H9 (cell line): Measurements from ENCODE around the gene KANSL1. TPM values are rescaled to one million over a fixed set of nuclear protein-coding genes. Genes with fewer than 3 reads are reported as not detected.

Experiments used
- DNase-seq: peaks from one replicate; pipeline ENCODE4 v3.0.0-alpha.2; 2017
- H2AFZ ChIP-seq: one replicate; pipeline ENCODE4 v1.6.1; 2013; ENCODE audit warnings: mild to moderate bottlenecking, low read length, control low read depth, moderate library complexity
- H2AK5ac ChIP-seq: 2 replicates; pipeline ENCODE4 v1.6.1; 2013; ENCODE audit warnings: low read length, control low read depth, mixed read lengths; ENCODE audit not compliant: insufficient read length
- H2BK120ac ChIP-seq: one replicate; pipeline ENCODE4 v1.6.1; 2013; ENCODE audit warnings: low read depth, mild to moderate bottlenecking, low read length, control low read depth, inconsistent platforms; ENCODE audit not compliant: poor library complexity, severe bottlenecking
- H2BK12ac ChIP-seq: 2 replicates; pipeline ENCODE4 v1.6.1; 2013; ENCODE audit warnings: low read length, control low read depth, mixed read lengths, low read depth; ENCODE audit not compliant: insufficient read length
- H2BK15ac ChIP-seq: 2 replicates; pipeline ENCODE4 v1.6.1; 2013; ENCODE audit warnings: low read depth, low read length, control low read depth
- H2BK20ac ChIP-seq: one replicate; pipeline ENCODE4 v1.6.1; 2013; ENCODE audit warnings: low read depth, mild to moderate bottlenecking, low read length, control low read depth, inconsistent platforms; ENCODE audit not compliant: poor library complexity, severe bottlenecking
- H2BK5ac ChIP-seq: 2 replicates; pipeline ENCODE4 v1.6.1; 2013; ENCODE audit warnings: low read length, control low read depth, mixed read lengths; ENCODE audit not compliant: insufficient read length
- H3K14ac ChIP-seq: 2 replicates; pipeline ENCODE4 v1.6.1; 2013; ENCODE audit warnings: low read length, control low read depth; ENCODE audit not compliant: insufficient read depth
- H3K18ac ChIP-seq: 2 replicates; pipeline ENCODE4 v1.6.1; 2013; ENCODE audit warnings: low read depth, mild to moderate bottlenecking, mixed read lengths, low read length, control low read depth; ENCODE audit not compliant: insufficient read length
- H3K23ac ChIP-seq: 2 replicates; pipeline ENCODE4 v1.6.1; 2013; ENCODE audit warnings: low read length, control low read depth, mixed read lengths, low read depth; ENCODE audit not compliant: insufficient read length
- H3K23me2 ChIP-seq: 2 replicates; pipeline ENCODE4 v1.6.1; 2013; ENCODE audit warnings: low read depth, mild to moderate bottlenecking, mixed read lengths, low read length, control low read depth; ENCODE audit not compliant: insufficient read length, poor library complexity, severe bottlenecking
- H3K27ac ChIP-seq: 2 replicates; pipeline ENCODE4 v1.5.1; 2013; ENCODE audit warnings: low read length, control low read depth, mixed read lengths, low read depth; ENCODE audit not compliant: insufficient read length
- H3K27me3 ChIP-seq: 2 replicates; pipeline ENCODE4 v1.6.1; 2013; ENCODE audit warnings: low read length, control low read depth, inconsistent platforms; ENCODE audit not compliant: insufficient read depth
- H3K4ac ChIP-seq: 2 replicates; pipeline ENCODE4 v1.6.1; 2013; ENCODE audit warnings: low read depth, mild to moderate bottlenecking, control low read depth, inconsistent platforms, low read length, moderate library complexity
- H3K4me1 ChIP-seq: 2 replicates; pipeline ENCODE4 v1.6.1; 2013; ENCODE audit warnings: low read length, control low read depth, inconsistent platforms; ENCODE audit not compliant: insufficient read depth
- H3K4me2 ChIP-seq: 2 replicates; pipeline ENCODE4 v1.6.1; 2013; ENCODE audit warnings: low read length, control low read depth, mixed read lengths; ENCODE audit not compliant: insufficient read length, insufficient read depth
- H3K56ac ChIP-seq: 2 replicates; pipeline ENCODE4 v1.6.1; 2013; ENCODE audit warnings: low read depth, mild to moderate bottlenecking, mixed read lengths, low read length, control low read depth; ENCODE audit not compliant: insufficient read length
- H3K79me1 ChIP-seq: 2 replicates; pipeline ENCODE4 v1.6.1; 2013; ENCODE audit warnings: low read depth, mild to moderate bottlenecking, moderate library complexity, low read length, control low read depth, inconsistent platforms; ENCODE audit not compliant: insufficient read depth, poor library complexity, severe bottlenecking
- H3K79me2 ChIP-seq: 2 replicates; pipeline ENCODE4 v1.6.1; 2013; ENCODE audit warnings: low read length, control low read depth, inconsistent platforms; ENCODE audit not compliant: insufficient read depth
- H3K9ac ChIP-seq: 2 replicates; pipeline ENCODE4 v1.6.1; 2013; ENCODE audit warnings: low read length, control low read depth, mixed read lengths; ENCODE audit not compliant: insufficient read length; ENCODE audit errors: extremely low read depth
- H3K9me3 ChIP-seq: one replicate; pipeline ENCODE4 v1.6.1; 2013; ENCODE audit warnings: low read depth, low read length, inconsistent platforms; ENCODE audit not compliant: control insufficient read depth
- H3T11ph ChIP-seq: one replicate; pipeline ENCODE4 v1.6.1; 2013; ENCODE audit warnings: mild to moderate bottlenecking, low read length, control low read depth, inconsistent platforms
- H4K20me1 ChIP-seq: one replicate; pipeline ENCODE4 v1.6.1; 2013; ENCODE audit not compliant: control insufficient read depth, insufficient read length, insufficient read depth
- H4K5ac ChIP-seq: 2 replicates; pipeline ENCODE4 v1.6.1; 2013; ENCODE audit warnings: low read depth, mild to moderate bottlenecking, mixed read lengths, low read length, control low read depth; ENCODE audit not compliant: insufficient read length
- H4K8ac ChIP-seq: replicated peaks from 2 replicates; pipeline ENCODE4 v1.6.1; 2013; ENCODE audit warnings: low read length, control low read depth, mixed read lengths, low read depth; ENCODE audit not compliant: insufficient read length
- H4K91ac ChIP-seq: 2 replicates; pipeline ENCODE4 v1.6.1; 2013; ENCODE audit warnings: low read depth, mild to moderate bottlenecking, moderate library complexity, mixed read lengths, low read length, control low read depth; ENCODE audit not compliant: insufficient read length
- H3K27ac Mint-ChIP-seq, 3 experiments: 2 replicates in 2 of 3; 3 replicates in 1 of 3; pipeline ENCODE4 v1.8.0; 2020 to 2021; ENCODE audit warnings: mixed read lengths in 3 of 3, mild to moderate bottlenecking in 1 of 3, moderate library complexity in 1 of 3
- H3K27me3 Mint-ChIP-seq: 2 replicates; pipeline ENCODE4 v1.8.0; 2021; ENCODE audit warnings: low read depth, mild to moderate bottlenecking, moderate library complexity, mixed read lengths
- H3K36me3 Mint-ChIP-seq, 3 experiments: 2 replicates in 2 of 3; 3 replicates in 1 of 3; pipeline ENCODE4 v1.8.0; 2020 to 2021; ENCODE audit warnings: low read depth in 3 of 3, mixed read lengths in 3 of 3; ENCODE audit not compliant: insufficient read depth in 1 of 3
- H3K4me1 Mint-ChIP-seq, 2 experiments: 2 replicates each; pipeline ENCODE4 v1.8.0; 2020; ENCODE audit warnings: mixed read lengths in 2 of 2
- H3K4me3 Mint-ChIP-seq, 2 experiments: 2 replicates in 1 of 2; 3 replicates in 1 of 2; pipeline ENCODE4 v1.8.0; 2020 to 2021; ENCODE audit warnings: mild to moderate bottlenecking in 2 of 2, mixed read lengths in 2 of 2, moderate library complexity in 1 of 2
- H3K9me3 Mint-ChIP-seq, 2 experiments: 2 replicates in 1 of 2; 3 replicates in 1 of 2; pipeline ENCODE4 v1.8.0; 2020; ENCODE audit warnings: mild to moderate bottlenecking in 2 of 2, mixed read lengths in 2 of 2, moderate library complexity in 1 of 2
- WGBS: extraction: QIAGEN DNeasy Blood & Tissue Kit; methylation state at CpG from one replicate; pipeline ENCODE4 v1.1.7; 2013; ENCODE audit warnings: missing lambda C conversion rate, low lambda C conversion rate, mixed read lengths; ENCODE audit not compliant: insufficient read length; ENCODE audit errors: extremely low coverage; 5-methylcytosine and 5-hydroxymethylcytosine counted together
- total RNA-seq: library from RNA; stranded (reverse); gene quantifications from 2 replicates; pipeline ENCODE4 v1.2.1, GENCODE V29; 2021
- TF ChIP-seq, protein P1 (sequence below): fragments of 200-600 bp; sonication (generic); conservative IDR thresholded peaks from 3 replicates; pipeline ENCODE4 v1.8.0; 2021; ENCODE audit warnings: antibody characterized with exemption, mild to moderate bottlenecking

KANSL1 gene
- total RNA-seq, 1 experiment from 2014 or later = 114 TPM

DNA sequence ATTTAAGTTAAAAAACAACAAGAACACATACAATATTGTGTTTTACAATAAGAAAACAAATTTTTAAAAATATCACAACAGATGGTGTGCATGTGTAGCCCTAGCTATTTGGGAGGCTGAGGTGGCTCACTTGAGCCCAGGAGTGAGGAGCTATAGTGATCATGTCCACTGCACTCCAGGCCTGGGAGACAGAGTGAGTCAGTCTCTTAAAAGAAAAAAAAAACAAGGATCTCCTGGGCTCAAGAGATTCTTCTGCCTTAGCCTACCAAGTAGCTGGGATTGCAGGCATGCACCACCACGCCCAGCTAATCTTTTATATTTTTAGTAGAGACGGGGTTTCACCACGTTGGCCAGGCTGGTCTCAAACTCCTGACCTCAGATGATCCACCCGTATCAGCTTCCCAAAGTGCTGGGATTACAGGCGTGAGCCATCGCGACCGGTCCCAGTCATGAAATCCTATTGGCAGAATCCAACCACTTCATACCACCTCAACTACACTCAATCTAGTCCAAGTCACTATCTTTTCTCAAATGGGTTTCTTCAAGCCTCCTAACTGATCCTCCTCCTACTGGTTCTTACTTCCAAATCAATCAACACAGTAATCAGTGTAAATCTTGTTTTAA lies 139.2 kb downstream of the KANSL1 start:
- H3K4me3 Mint-ChIP-seq = no peak overlapping the region
- H3K23me2 ChIP-seq = no peaks in the 10 kb centered on the region
- H3K18ac ChIP-seq = no peak overlapping the region
- H3K36me3 Mint-ChIP-seq = peaks cover 32 to 59% (median 55%) of the 10 kb centered on the region in 3 experiments; a peak in 6 of 7 replicates
- peak overlapping the region in 2 of 3 experiments; percentile 32 to 37; a peak in 3 of 7 replicates for H3K27ac Mint-ChIP-seq
- no peak overlapping the region for H2AK5ac ChIP-seq
- no peak overlapping the region for H2BK5ac ChIP-seq
- H4K5ac ChIP-seq = no peak overlapping the region
- H3K79me2 ChIP-seq = no peaks in the 10 kb centered on the region
- no peak overlapping the region for H3K27ac ChIP-seq
- H2BK20ac ChIP-seq = no peak overlapping the region
- no peak overlapping the region for H3K4me2 ChIP-seq
- no peaks in the 10 kb centered on the region; the same call in 1 of the 2 replicates for H3K27me3 Mint-ChIP-seq
- H4K8ac ChIP-seq = no peak overlapping the region
- H3K4me1 ChIP-seq = peaks cover 5% of the 10 kb centered on the region
- H3K56ac ChIP-seq = no peak overlapping the region
- H3K9me3 Mint-ChIP-seq = no peaks in the 10 kb centered on the region
- no peak overlapping the region for H3K14ac ChIP-seq
- H3K4ac ChIP-seq = no peak overlapping the region
- H4K20me1 ChIP-seq = no peaks in the 10 kb centered on the region
- no CpG with 5 or more reads among the region's 8 CpGs for WGBS
- no peak overlapping the region for H3K23ac ChIP-seq
- peaks cover 27 to 28% of the 10 kb centered on the region in 2 experiments for H3K4me1 Mint-ChIP-seq
- H3K27me3 ChIP-seq = no peaks in the 10 kb centered on the region
- no peak overlapping the region for H4K91ac ChIP-seq
- H3T11ph ChIP-seq = no peak overlapping the region
- H2BK15ac ChIP-seq = no peak overlapping the region
- H2BK12ac ChIP-seq = no peak overlapping the region
- DNase-seq = no peak
- no peak overlapping the region for H3K9ac ChIP-seq
- H2AFZ ChIP-seq = no peak overlapping the region
- no peaks in the 10 kb centered on the region for H3K9me3 ChIP-seq
- peaks cover 3% of the 10 kb centered on the region for H3K79me1 ChIP-seq
- H2BK120ac ChIP-seq = no peak overlapping the region
- TF ChIP-seq, protein P1, sequence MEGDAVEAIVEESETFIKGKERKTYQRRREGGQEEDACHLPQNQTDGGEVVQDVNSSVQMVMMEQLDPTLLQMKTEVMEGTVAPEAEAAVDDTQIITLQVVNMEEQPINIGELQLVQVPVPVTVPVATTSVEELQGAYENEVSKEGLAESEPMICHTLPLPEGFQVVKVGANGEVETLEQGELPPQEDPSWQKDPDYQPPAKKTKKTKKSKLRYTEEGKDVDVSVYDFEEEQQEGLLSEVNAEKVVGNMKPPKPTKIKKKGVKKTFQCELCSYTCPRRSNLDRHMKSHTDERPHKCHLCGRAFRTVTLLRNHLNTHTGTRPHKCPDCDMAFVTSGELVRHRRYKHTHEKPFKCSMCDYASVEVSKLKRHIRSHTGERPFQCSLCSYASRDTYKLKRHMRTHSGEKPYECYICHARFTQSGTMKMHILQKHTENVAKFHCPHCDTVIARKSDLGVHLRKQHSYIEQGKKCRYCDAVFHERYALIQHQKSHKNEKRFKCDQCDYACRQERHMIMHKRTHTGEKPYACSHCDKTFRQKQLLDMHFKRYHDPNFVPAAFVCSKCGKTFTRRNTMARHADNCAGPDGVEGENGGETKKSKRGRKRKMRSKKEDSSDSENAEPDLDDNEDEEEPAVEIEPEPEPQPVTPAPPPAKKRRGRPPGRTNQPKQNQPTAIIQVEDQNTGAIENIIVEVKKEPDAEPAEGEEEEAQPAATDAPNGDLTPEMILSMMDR = no peak
